ENCODE results near the gene CRACR2B.

DNA sequence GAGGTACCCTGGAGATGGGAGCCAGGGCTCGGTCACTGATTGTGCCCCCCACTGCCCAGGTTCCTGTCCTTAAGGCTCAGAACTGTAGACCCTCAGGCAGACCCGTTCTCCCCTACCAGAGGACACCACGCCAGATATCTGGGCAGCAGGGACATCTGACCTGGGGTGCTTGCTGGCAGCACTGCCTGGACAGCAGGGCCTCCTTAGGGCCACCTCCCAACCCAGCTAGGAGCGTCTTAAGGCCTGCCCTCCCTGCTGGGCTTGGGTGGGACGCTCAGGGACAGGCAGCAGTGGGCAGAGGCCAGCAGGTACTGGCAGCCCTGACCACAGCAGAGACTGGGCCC, 11.5 kb downstream of the CRACR2B start:
- no peak for TF ChIP-seq GATA2 (IDR thresholded peaks at IDR 0.05; ENCODE audit: low read depth, low read length)
- no peak for TF ChIP-seq GATA3 (IDR thresholded peaks at IDR 0.05; ENCODE audit: low read depth, low read length)
